GM12801 (cell line): Measurements from ENCODE around the gene LCE2B.

Source experiments
- TF ChIP-seq, protein P1 (sequence below): IDR thresholded peaks from one replicate; pipeline ENCODE4 v1.5.1; 2011; ENCODE audit warnings: control low read depth; ENCODE audit not compliant: insufficient read length; ENCODE audit errors: extremely low read depth

LCE2B gene

GRCh38 chr1:152683846-152684245, 2.1 kb upstream of the LCE2B start:
- TF ChIP-seq, protein P1, sequence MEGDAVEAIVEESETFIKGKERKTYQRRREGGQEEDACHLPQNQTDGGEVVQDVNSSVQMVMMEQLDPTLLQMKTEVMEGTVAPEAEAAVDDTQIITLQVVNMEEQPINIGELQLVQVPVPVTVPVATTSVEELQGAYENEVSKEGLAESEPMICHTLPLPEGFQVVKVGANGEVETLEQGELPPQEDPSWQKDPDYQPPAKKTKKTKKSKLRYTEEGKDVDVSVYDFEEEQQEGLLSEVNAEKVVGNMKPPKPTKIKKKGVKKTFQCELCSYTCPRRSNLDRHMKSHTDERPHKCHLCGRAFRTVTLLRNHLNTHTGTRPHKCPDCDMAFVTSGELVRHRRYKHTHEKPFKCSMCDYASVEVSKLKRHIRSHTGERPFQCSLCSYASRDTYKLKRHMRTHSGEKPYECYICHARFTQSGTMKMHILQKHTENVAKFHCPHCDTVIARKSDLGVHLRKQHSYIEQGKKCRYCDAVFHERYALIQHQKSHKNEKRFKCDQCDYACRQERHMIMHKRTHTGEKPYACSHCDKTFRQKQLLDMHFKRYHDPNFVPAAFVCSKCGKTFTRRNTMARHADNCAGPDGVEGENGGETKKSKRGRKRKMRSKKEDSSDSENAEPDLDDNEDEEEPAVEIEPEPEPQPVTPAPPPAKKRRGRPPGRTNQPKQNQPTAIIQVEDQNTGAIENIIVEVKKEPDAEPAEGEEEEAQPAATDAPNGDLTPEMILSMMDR: no peak

DNA sequence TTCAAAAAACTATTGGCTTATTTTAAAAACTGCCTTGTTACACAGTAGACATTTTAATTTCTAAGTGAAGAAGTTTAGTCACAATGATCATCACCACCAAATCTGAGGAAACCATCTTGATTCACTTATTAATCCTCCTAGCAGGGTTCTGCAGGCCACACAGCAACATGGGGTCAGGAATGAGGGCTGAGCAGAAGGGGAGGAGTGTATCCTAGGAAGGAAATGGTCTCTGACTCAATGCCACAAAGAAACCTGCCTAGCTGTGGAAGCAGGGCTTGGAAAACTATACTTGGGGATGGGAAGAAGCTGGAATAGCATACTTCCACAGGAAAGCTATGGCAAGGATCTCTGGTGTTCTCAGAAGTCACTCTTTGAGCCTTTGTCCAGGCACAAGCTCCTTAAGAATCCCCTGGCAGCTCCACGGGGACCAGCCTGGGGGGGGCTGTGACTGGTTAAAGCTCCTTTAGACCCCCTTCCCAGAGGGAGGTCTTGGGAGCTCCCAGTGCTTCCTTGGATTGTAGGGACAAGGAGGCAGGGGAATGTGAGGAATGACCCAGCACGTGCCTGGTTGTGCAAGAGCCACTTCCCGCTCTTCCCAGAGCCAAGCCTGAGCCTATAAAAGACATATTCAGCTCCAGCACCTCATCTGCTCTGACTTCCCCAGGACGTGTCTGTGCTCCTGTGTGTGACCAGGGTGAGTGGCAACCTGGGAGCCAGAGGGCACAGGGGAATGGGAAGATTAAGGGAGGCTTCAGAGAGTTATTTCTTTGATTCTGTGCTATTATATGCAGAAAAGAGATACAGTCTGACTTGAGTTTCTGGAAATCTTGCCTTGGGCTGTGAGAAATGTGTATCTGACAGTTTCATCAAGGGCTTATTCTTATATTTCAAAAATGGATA, 12.0 kb downstream of the LCE2B start, which contains the start of gene LCE2A:
Gene LCE2A, plus strand, starts transcription at position 645 of the 900 bp plus-strand sequence. CDS start 557 bp downstream, outside the sequence.
- TF ChIP-seq, protein P1: no peak

GRCh38 chr1:152699746-152700145, 13.8 kb downstream of the LCE2B start:
- TF ChIP-seq, protein P1: no peak

GRCh38 chr1:152707860-152708259, 21.9 kb downstream of the LCE2B start, which contains the start of gene LCE4A:
Gene LCE4A (plus strand): TSS chr1:152708160. CDS start chr1:152709076, 916 bp downstream.
- TF ChIP-seq, protein P1: no peak

DNA sequence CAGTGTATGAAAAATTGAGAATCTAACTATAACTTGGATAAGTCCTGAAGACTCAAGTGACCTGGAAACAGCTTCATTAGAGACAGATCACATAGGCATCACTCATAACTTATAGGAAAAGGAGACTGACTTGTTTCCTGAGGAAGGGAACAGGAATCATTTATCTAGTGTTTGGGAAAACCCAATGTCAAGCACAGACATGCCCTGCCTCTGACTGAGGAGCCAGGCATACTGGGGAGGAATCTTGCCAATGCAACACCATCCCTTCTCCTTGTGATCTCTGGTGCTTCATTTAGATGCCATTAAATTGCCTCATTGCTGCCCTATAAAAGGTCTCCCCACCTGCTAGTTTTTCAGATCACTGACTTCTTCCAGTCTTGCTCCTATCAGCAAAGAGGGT, 32.3 kb downstream of the LCE2B start:
- TF ChIP-seq, protein P1: no peak

- TF ChIP-seq, protein P1: no peak
Measured at GRCh38 chr1:152725261-152725660, 39.3 kb downstream of the LCE2B start.

DNA sequence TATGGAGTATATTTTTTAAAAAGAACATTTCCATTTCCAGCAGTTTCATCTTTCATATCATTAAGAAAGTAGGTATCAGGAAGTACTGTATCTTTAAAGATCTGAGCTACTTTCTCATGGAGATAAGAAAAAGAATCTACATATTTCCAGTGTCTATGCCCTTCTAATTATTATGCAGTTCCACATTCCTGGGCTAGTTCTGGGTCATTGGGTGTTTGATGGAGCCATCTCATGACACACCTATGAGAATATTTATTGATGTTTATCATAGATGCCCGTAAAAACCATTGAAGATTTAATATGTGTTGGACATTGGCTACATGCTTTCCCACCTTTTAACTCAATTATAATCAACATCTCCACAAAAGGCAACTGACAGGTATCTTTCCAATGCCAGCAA, 43.1 kb downstream of the LCE2B start:
- TF ChIP-seq, protein P1: no peak
